Measurements from ENCODE around the gene GALT. TPM values are rescaled to one million over a fixed set of nuclear protein-coding genes. Genes with fewer than 3 reads are reported as not detected.
"Not testable (repeated sequence)": the region's sequence is repeated elsewhere in the genome, so short reads cannot be mapped to it uniquely, and the experiment has no call there.

Gene GALT
- total RNA-seq, 1 donor from 2014 or later = 53.8 TPM

DNA sequence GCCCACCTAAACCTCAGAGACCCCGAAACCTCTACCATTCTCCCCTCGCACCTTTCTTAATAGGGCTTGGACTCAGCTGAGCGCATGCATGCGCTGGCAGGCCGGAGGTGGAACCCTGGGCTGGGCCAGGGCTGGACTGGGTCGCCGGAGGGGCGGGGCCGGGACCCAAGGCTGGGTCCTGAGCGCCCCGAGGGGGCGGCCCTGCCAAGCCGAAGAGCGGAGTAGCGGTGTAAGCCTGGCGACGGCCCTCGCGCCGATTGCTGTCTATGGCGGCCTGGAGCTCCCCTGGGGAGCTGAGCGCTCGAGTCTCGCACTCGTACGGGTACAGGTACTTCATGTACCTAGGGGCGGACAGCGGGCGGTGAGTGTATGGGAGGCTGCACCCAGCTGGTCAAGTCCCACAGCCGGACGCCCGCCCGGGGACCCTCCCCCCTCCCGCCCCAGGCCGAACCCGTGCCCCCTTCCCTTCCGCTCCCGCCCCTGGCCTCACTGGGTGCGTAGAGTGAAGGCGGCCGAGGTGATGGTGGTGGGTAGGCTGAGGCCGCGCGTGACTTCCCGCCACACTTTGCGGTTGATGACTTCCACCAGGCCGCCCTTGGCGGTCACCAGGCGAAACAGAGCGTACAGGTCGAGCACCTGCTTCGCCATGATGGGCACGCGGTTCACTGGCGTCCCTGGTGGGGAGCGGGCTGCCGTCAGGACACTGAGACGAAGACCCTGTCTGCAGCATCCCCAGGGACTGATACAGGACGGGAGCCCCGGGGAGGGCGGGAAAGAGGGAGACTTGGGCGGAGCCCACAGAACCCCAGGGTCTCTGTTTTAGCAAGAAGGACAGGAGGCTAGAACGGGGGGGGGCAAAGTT is 22.9 kb upstream of the GALT start:
- DNase-seq (no peak), ATAC-seq (ENCODE audit: poor library complexity) (no peak)
- intact Hi-C loops (cut with DNase I) = no loop called here

DNA sequence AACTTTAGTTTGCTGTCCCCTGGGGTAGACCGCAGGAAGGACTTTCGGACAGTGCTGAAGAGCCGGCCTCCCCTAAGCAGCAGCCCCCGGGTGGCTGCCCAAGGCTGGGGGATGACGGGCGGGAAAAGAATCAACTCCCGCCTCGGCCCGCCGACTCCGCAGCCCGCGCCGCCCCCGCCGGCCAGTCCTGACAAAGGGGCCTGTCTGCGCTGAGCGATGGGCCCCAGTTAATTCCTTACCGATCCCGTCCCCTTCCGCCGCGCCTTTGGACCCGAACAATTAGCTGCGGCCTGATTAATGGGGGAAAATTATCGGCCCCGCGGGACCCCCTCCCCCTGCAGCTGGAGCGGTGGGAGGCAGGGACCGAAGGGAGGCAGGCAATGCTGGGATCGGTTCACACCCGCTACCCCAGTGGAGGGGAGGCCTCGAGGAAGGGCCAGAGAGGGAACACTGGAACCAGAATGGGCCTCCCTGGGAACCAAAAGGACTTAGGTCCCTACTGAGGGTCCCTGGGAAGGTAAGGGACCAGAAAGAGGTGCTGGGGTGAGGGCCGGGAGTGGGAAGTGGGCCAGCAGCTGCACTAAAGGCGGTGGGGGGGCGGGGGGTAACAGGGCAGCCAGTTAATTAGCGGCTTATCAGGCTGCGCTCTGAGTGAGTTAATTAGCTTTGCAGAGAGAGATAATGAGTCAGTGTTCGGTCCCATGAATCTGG is 21.8 kb upstream of the GALT start:
- ATAC-seq (ENCODE audit: poor library complexity) = no peak
- no peak for DNase-seq
- intact Hi-C loops (cut with DNase I) = no loop called here

DNA sequence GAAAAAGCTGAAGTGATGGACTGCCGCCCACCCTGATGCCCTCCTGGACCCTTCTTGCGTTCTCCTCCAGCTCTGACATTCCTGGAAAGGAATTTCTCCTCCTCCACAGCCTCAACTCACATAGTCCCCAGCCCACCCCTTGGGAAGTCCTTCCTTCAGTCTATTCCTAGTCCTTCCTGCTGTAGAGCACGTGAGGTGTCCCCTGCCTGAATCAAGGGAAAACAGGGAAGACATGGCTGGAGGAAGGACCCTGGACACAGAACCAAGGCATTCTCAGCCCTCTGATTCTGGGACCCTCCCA is 21.3 kb upstream of the GALT start:
- DNase-seq = no peak
- intact Hi-C loops (cut with DNase I) = no loop called here
- no peak for ATAC-seq (ENCODE audit: poor library complexity)

DNA sequence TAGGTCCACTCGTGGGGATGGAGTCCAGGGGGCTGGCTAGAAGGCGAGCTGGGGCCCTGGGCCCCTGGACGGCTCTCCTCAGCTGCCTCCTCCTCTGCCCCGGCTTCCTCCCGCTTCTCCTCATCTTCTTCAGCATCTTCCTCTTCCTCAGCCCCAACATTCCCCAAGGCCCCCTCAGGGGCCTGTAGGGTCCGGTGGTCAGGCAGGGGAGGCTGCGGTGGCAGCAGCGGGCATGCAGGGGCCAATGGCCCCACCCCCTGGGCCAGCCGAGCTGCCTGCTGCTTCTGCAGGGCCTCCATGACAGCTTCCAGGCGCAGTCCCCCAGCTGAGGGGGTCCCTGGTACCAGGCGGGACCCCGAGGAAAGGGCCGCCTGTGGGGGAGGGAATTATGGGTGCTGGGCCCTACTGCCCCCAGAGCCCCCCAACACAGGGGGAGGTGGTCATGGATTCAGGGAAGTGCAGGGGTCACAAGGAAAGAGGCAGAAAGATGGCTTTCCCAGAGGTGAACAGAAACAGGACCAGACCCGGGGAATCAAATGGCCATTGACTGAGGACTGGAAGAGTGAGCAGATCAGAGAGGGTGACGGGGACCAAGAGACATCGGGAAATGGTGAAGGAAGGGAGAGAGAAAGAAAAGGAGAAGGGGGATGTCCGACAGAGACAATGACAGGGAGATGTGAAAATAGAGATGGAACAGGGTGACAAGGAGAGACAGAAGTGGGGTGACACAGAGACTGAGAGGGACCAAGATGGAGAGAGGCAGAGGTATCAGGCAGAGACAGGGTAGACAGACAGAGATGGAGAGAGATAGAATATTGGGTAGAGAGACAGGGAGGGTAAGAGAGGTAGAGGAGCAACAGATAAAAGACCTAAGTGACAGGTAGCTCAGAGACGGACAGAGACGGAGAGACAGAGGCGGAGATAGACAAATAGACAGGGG is 18.5 kb upstream of the GALT start:
- ATAC-seq (ENCODE audit: poor library complexity) (no peak), DNase-seq (no peak)
- intact Hi-C loops (cut with DNase I) = no loop called here

DNA sequence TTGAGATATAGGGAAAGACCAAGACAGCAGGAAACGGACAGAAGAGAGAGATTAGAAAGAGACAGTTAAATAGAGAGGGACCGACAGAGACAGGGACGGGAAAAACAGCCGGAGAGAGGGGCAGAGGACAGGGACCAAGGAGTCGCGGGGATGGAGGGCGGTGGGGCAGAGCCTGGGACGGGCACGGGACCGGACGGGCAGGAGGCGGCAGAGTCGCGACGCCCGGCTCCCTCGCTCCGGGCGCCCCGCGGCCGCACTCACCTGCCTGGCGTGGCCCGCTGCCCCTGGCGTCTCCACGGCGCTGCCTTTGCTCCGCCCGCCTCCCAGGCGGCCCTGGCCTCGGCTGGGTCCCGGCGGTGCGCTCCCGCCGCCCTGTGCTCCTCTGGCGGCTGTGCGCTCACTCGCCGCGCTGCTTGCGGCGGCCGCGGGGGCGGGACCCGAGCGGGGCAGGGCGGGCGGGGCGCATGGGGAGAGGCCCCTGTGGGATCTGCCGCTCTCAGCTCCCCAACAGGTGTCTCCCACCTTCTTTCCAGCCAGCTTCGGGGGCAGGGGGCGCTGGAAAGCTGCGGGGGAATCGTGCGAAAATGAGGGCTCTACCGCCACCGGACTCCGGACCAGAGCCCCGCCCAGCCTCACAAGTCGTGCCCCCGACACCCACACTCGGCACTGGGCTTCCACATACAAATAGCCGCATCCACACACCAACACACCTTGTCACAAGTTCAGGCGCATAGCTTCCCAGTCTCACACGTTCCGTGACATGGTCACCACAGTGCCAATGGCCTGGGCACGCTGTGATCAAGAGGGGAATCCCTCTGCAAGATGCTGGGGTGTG is 17.6 kb upstream of the GALT start, which contains the start of gene ARID3C:
TSS of gene ARID3C (minus strand) at position 411 of the 835 bp plus-strand sequence. CDS start 1,052 bp downstream, outside the sequence.
- no peak for DNase-seq
- intact Hi-C loops (cut with DNase I) = no loop called here

DNA sequence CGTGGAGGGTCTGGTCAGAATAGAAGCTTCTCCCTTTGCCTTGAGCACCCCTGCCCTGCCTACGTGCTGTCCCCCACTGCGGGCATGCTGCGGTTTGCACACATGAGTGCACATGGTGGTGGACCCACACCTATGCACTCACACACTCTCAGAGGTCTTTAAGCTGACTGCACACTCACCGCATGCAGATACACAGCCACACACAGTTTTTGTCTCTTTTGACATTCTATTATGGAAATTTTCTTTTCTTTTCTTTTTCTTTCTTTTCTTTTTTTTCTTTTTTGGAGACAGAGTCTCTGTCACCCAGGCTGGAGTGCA is 17.0 kb upstream of the GALT start:
- ATAC-seq (ENCODE audit: poor library complexity) (no peak), DNase-seq (no peak)
- intact Hi-C loops (cut with DNase I) = no loop called here

More for the DNA sequence above, 17.6 kb upstream of the GALT start, which contains the start of gene ARID3C:
- peak; percentile 80 for ATAC-seq (ENCODE audit: poor library complexity)

DNA sequence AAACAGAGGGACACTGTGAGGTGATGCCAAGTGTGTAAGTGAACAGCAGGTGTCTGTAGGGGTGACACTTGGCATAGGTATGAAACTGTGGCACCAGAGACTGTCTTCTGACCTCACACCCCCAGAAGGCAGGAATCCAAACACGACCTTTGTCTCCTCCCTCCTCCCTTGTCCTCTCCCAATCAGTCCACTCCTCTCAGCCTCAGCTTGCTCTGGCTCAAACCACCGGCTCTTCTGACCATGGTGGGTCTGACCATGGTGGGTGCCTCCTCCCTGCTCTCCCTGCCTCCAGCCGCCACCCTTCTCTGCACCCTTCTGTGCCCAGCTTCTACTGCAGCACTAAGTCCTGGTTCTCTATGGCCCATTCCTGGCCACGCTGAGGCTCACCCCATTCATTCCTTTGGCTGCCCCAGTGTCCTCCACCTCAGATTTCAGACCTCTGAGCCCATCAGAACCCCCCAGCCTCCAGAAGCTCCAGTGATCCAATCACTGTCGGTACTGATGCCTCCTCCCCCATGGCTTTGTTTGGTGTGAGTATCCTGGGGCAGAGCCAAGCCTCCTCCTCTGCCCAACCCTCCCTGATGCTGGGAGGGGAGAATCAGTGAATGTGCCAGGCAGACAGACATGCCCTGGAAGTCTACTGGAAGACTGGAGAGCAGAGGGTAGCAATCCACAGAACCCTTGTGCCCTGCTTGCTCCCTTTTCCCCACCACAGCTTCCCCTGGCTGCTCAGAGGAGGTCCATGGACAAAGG is 15.9 kb upstream of the GALT start:
- ATAC-seq (ENCODE audit: poor library complexity) (no peak), DNase-seq (no peak)
- intact Hi-C loops (cut with DNase I) = no loop called here

DNA sequence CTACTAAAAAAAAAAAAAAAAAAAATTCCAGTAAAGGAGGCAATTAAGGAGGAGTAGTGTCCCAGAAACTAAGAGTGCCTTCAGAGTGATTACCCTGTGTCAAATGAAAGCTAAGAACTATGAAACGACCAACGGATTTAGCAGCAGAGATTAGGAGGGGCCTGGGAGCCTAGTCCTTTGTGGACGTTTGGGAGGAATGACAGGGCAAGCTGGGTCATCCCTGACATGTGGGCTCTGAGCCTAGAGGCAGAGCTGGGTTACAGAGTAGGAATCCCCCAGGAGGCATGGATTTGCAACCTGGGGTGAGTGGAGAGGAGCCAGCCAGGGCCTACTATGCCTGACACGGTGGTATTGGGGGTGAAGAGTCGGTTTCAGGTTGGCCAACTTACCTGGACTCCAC is 13.3 kb upstream of the GALT start:
- intact Hi-C loops (cut with DNase I) = no loop called here
- no peak for ATAC-seq (ENCODE audit: poor library complexity)
- no peak for DNase-seq

DNA sequence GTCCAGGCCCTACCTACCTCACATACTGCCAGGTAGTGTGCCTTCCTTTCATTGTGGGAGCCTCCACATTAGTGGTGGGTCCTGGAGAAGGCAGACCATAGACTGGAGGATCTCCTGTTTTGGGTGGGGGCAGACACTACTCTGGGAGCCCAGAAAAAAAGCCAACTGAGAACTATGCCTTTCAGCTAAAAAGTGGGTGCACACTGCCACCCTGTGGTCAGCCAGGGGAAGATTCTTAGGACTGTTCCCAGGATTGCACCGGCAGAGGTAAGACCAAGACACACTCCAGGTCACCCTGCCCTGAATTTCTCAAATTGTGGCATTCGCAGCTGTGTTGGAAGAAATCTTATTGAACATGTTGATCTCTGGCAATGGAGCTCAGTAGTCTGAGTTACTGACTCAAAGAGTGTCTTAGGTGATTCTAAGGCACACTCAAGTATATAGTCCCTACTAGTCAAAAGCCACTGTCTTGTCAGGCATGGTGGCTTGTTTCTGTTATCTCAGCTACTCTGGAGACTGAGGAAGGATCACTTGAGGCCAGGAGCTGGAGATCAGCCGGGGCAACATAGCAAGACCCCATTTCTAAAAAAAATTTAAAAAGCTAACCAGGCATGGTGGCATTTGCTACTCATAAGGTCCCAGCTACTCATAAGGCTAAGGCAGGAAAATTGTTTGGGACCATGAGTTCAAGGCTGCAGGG is 12.5 kb upstream of the GALT start:
- intact Hi-C loops (cut with DNase I) = no loop called here
- peak; percentile 61 for DNase-seq
- peak; percentile 30 for ATAC-seq (ENCODE audit: poor library complexity)

DNA sequence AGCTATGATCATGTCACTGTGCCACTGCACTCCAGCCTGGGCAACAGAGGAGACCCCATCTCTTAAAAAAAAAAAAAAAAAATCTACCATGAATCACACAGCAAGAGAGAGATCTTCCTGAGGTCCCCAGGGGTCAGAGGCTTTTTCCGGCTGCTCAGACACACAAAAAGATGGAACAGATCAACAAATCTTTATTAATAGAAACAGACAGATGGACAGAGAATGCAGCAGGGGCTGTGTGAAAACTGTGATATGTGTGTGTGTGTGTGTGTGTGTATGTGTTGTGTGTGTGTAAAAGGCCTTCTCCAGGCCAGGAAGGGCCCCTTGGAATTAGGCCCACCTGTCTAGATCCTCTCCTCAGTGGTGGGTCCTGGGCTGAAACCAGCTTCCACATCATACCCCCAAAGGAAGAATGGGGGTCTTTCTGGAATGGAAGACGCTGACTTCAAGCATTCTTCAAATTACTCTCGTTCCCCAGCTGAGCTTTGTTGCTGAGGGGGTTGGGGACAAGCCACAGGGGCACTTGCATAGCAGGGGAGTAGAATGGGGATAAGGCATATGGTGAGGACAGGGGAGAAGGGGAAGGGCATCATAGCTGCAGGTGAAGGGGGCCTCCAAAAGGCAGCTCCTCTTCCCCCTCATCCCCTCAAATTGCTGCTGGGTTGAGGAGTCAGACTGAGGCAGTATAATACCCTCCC is 11.8 kb upstream of the GALT start:
- no peak for DNase-seq

DNA sequence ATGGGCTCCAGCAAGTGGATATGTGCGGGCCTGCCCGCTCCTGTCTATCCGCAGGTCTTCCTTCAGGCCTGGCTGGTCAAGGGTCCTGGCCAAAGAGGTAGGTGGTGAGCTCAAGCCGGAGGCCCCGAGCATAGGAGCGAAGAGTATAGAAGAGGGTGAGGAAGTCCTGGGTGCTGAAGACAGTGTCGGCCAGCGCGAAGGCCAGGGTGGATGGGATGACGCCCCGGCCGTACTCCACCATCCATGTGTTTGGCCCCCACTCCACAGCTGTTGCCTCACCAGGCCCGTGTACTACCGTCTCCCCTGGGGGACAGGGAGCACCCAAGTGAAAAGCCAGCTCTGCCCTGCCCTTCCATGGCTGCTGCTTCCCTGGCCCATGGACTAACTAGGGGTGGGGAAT is 10.9 kb upstream of the GALT start:
- DNase-seq (no peak), ATAC-seq (ENCODE audit: poor library complexity) (no peak)
- intact Hi-C loops (cut with DNase I) = no loop called here

More for the DNA sequence above, 11.8 kb upstream of the GALT start:
- intact Hi-C loops (cut with DNase I) = no loop called here
- no peak for ATAC-seq (ENCODE audit: poor library complexity)

DNA sequence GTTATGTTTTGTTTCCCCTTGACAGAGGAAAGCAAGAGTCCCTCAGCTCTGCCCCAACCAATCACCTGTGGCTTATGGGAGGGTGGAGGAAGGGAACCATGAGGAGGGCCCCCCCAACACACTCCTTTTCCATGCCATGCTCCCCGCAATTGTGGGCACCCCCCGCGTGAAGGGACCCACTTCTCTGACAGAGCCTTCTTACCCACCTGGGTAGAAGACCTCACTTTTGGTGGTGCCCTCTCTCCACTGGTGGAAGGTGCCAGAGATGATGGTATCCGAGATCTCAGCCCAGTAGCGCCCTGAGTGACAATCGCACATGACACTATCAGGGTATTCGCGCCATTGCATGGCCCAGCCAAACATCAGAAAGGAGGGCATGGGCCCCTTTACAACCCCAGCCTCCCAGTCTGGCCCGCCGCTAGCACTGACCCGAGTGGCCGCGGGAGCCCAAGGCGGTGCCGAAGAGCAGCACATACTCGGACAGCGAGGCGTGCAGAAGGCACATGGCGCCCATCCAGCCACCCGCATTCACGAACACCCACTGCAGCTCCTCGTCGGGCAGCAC is 9.6 kb upstream of the GALT start:
- ATAC-seq (ENCODE audit: poor library complexity) = no peak
- intact Hi-C loops (cut with DNase I) = no loop called here
- no peak for DNase-seq

DNA sequence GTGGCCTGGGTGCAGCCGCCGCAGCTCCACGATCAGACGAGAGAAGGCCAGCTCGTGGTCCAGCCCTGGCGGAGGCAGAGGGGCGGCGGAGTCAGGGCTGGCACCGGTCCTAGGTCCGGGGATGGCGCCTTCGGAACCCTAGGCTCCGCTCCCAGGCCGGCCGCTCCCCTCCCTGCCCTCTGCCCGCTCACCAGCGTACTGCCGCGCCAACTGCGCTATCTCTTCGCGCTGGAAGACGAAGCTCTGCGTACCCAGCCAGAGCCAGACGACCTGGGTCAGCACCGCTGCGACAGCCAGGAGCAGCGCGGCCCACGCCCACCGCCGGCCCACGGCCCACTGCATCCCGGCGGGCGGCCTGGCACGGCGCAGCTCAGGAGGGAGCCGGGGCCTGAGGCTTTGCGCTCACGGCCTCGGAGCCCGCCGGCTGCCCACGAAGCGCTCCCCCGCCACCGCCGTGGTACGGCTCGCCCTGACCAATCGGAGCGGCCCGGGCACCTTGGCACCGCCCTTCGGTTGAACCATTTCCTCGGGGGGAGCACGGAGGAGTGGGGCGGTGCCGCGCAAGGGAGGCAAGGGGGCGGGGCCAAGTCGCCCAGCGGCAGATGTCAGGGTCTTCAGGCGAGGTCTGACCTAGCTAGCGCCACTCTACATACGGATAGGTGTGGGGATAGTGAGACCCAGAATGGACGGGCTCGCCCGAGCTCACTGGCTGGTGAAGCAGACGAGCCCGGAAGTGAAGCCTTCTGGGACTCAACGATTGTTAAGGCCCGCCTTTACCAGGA is 8.9 kb upstream of the GALT start, which contains the start of gene SIGMAR1:
TSS of gene SIGMAR1 (minus strand) at position 432 of the 782 bp plus-strand sequence. CDS start at position 342, 90 bp downstream.
- intact Hi-C loops (cut with DNase I) = no loop called here

DNA sequence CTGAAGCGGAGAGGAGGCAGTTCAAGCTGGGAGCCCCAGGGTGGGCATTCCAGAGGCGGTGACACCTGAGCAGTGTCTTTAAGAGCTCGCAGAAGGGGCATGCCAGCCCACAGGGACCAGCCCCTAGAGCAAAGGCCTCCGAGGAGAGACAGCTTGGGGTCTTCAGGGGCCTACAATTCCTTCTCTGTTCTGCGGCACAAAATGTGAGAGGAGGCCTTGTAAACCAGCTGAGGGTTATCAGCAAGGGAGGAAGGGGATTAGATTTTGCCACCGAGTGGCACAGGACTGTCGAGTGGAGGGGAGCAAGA is 8.4 kb upstream of the GALT start:
- ATAC-seq (ENCODE audit: poor library complexity) (no peak), DNase-seq (no peak)
- intact Hi-C loops (cut with DNase I) = no loop called here

More for the DNA sequence above, 8.9 kb upstream of the GALT start, which contains the start of gene SIGMAR1:
- ATAC-seq (ENCODE audit: poor library complexity) (peak; percentile 98), DNase-seq (peak; percentile 95)

DNA sequence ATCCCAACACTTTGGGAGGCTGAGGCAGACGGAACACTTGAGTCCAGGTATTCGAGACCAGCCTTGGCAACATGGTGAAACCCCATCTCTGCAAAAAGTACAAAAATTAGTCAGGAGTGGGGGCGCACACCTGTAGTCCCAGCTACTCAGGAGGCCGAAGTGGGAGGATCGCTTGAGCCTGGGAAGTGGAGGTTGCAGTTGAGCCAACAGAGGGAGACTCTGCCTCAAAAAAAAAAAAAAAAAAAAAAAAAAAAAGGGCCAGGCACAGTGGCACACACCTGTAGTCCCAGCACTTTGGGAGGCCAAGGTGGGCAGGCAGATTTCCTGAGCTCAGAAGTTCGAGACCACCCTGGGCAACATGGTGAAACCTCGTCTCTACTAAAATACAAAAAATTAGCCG is 7.2 kb upstream of the GALT start:
- intact Hi-C loops (cut with DNase I); ATAC-seq (ENCODE audit: poor library complexity): not testable (repeated sequence)

DNA sequence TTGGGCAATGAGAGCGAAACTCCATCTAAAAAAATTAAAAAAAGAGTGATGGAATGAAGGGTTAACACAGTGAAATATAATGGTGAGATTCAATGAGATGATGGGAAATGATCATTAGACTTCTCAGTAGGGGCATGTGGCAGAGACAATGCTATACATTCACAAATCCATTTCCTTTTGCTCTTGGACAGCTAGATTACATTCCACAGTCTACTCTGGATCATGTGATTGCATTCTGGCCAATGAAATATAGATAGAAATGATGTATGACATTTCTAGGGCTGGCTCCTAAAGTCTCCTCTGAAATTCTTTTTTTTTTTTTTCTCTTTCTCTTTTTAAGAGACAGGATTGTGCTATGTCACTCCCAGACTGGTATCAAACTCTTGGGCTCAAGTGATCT is 3.8 kb upstream of the GALT start:
- DNase-seq (no peak), ATAC-seq (ENCODE audit: poor library complexity) (no peak)
- intact Hi-C loops (cut with DNase I) = no loop called here

More for the DNA sequence above, 7.2 kb upstream of the GALT start:
- not testable (repeated sequence) for DNase-seq

Measured in Right ventricle myocardium superior (tissue), 1 donor.